HG02870 (cell line): ENCODE data around the gene KDM1B.
A peak's percentile ranks its signal among the peaks of the same experiment; 100 is the strongest.

Experiments
- ATAC-seq: cut with Tn5 transposase; IDR thresholded peaks from one replicate; pipeline ENCODE4 v1.9.1; 2021; ENCODE audit warnings: mild to moderate bottlenecking, moderate library complexity; ENCODE audit not compliant: unreplicated experiment

KDM1B gene, protein sequence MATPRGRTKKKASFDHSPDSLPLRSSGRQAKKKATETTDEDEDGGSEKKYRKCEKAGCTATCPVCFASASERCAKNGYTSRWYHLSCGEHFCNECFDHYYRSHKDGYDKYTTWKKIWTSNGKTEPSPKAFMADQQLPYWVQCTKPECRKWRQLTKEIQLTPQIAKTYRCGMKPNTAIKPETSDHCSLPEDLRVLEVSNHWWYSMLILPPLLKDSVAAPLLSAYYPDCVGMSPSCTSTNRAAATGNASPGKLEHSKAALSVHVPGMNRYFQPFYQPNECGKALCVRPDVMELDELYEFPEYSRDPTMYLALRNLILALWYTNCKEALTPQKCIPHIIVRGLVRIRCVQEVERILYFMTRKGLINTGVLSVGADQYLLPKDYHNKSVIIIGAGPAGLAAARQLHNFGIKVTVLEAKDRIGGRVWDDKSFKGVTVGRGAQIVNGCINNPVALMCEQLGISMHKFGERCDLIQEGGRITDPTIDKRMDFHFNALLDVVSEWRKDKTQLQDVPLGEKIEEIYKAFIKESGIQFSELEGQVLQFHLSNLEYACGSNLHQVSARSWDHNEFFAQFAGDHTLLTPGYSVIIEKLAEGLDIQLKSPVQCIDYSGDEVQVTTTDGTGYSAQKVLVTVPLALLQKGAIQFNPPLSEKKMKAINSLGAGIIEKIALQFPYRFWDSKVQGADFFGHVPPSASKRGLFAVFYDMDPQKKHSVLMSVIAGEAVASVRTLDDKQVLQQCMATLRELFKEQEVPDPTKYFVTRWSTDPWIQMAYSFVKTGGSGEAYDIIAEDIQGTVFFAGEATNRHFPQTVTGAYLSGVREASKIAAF

DNA sequence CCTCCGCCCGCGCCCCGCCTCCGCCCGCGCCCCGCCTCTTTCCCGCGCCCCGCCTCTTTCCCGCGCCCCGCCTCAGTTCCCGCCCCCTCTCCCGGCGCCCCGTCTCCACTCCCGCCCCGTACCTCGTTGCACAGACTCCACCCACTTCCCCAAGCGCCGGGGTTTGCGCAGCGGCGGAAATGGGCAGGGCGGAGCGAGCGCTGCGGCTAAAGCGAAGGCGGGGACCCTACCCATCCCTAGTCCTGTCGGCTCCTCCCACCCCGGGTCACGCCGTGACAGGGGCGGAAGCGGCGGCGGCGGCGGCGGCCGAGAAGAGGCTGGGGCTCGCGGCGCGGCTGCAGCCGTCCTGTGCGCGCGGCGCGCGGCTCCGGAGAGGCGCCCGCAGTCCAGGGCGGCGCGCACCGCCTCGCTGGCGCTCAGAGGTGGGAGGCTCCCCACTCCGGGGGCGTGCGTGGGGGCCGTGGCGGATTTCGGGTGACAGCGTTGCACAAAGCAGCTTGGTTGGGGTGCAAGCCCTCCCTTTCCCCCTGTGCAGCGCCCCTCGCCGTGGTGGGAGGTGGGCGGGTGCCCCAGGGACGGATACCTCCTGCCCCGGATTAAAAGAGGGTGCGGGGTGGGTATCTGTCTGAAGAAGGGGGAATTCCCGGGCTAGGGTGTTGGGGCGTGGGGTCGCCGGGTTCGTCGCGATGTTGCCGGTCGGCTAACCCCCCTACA lies at the start of gene KDM1B:
KDM1B (plus strand) TSS at position 273 of the 714 bp plus-strand sequence. CDS start 4,474 bp downstream, outside the sequence.
- peak; percentile 83 for ATAC-seq

DNA sequence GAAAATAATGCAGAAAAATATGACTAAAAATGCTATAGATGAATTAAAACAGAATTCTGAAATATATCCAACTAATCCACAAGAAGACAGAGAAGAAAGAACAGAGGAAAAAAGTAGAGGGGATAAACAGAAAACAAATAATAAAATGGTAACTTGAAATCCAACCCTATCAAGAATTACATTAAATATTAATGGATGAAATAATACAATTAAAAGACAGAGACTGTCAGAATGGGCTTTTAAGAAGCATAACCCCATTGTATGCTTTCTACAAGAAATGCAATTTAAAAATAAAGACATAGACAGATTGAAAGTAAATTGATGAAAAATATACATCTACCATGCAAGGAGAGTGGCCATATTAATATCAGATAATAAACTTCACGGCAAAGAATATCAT lies 48.2 kb upstream of the KDM1B start:
- no peak for ATAC-seq

DNA sequence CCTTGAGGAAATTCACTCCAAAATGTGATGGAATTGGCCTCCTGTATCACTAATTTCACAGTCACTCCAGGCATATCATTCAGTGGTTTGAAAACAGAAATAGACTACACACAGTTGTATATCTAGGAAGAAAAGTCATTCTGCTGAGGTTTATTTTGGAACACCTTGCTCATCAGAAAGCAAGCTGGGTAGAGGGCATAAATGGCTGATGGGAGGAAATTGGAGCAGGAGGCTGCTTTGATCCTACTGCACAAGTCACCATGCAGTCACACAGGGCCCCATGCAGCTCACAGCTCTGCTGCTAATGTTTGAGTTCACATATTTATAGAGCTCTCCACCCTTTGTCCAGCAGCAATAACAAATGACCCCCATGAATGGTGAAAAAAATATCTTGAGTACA lies 45.1 kb upstream of the KDM1B start:
- no peak for ATAC-seq

DNA sequence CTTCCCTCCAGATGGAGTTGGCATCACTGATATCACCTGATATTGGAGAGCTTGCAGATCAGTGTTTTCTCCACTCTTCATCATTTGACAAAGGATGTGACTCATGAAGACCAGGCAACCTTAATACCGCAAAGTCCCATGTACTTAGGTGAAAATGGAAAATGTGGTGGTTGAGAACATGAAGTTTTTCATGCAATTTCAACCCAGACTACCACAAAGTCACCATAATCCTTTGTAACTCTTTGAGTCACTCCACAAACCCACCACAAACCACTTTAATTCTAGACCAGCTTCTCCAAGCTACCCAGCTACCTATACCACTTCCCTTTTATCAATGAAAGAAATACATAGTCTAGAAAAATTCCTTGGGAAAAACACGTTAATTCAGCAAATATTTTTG lies 39.9 kb upstream of the KDM1B start:
- ATAC-seq, result no peak

DNA sequence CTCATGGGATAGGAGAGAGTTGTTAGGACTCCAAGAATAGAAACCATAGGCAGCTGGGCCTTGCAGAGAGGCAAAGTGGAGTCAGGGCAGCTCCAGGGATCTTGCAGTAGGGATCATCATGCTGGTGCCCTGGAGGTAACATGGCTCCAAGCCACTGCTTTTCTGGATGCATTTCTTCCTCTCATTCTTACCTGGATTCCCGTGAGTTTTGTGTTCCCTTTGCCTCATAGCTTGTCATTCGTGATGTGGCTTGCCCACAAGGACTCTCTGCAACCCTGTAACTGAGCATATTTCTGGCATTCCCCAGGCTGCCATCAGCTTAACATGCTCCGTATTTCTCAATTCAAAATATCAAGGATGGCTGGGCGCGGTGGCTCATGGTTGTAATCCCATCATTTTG lies 38.1 kb upstream of the KDM1B start:
- no peak for ATAC-seq

DNA sequence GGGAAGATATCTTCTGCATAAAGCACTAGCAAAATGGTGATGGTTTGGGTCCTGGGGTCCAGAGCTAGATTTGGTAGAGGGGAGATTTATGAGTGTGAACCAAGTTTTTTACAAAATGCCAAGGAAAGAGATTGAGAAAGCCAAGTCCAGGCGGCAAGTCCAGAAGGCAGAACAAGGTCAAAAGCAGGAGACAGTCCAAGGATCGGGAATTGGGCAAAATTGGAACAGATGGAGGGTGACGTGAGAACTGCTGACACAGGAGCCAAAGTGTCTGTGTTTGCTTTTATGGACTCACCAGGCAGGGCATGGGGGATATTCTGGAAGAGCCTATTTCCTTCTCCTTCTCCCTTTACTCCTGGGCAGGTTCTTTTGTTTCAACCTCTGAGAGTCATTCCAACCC lies 36.9 kb upstream of the KDM1B start:
- no peak for ATAC-seq

DNA sequence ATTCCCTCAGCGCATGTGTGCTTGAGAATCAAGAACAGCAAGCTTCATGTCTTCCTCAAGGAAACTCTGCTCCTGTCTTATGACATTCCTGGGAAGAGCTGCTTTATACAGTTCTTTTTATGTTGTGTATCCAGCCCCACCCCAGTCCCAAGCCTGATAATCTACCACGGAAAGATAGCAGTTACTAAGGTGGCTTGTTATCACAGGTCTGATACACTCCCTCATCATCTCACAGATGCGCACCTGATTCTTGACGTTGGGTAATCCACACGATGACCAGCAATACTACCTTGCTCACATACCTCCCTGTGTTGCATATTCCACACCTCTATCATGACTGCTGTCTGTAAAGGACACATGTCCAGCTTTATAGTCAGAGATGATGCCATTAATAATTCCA lies 36.0 kb upstream of the KDM1B start:
- no peak for ATAC-seq

DNA sequence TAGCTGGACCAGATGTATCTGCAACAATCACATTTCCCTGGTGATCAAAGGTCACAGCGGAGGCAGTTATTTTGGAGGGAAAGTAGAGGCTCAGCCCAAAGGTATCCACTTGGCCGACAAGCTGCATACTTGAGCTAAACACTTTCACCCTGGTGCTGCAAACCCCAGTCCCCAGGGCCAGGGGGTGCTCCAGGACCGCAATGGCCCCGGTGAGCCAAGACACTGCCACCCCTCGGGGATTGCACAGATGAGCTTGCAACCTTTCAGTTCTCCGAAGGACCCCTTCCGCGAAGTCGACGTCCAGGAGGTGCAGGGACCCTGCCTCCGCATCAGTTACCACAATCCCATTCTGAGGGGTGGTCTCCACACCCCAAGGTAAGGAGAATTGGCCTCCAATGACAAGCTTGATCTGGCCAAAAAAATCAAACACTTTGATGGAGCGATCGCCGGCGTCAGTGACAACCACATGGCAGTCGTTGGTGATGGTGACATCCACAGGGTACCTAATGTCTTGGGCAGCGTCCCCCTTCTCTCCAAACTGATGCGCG lies 33.6 kb upstream of the KDM1B start:
- peak; percentile 40 for ATAC-seq

DNA sequence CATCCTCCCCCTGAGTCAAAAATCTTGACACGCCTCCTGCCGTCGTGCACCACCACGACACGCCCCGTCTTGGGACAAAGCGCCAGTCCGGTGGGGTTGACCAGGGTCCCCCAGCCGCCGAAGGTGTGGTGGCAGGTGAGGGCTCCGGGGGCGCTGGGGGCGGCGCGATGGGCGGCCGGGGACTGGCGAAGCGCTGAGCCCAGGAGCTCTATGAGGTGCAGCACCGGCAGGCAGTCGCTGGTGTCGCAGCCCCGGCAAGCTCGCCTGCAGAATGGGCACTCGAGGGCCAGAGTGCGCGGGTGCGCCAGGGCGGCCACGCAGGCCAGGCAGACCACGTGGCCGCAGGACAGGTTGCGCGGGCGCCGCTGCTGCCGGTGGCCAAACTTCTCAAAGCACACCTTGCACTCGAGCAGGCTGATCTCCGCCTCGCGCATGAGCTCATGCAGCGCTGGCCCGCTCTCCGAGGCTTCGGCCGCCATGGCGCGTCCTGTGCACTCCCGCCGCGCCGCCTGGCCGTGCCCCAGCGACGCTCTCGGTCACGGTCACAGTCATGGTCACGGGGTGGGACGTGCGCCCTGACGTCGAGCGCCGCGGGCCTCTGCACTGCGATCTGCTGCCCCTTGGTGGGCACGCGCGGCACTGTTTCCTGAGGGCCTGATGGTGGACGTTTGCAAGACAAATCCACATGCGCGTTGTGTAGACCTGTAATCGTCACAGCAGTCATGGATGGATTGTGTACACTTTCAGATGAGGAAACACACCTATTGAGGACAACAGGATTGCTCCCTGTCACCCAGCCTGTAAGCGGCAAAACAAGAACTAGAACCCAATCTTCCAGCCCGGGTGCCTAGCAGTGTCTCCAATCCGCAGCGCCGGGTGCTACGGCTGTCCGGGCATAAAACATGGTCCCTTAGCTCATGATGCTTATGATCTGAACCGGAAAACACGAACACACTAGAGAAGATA lies 32.8 kb upstream of the KDM1B start, which contains the start of gene NHLRC1:
NHLRC1 (minus strand) TSS at position 550 of the 966 bp plus-strand sequence; CDS start at position 479, 71 bp downstream.
- ATAC-seq, result peak; percentile 89

DNA sequence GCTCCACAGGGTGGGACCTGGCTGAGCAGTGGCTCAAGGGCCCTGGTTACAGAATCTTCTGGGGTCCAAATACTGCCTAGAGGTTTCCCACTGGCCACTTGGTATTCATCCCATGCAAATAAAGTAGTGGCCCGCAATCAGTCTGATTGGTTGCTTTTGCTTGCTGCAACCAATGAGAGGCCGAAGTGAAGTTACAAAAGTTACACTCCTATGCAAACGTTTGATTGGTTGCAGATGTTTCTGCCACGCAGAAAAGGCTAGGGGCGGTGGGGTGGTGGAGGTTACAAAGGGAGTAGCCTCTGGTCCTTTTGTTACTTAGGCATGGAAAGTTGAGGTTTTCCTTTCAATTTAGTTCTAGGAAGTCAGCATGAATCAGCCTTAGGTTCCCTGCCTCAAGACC lies 29.1 kb upstream of the KDM1B start:
- ATAC-seq, result no peak

DNA sequence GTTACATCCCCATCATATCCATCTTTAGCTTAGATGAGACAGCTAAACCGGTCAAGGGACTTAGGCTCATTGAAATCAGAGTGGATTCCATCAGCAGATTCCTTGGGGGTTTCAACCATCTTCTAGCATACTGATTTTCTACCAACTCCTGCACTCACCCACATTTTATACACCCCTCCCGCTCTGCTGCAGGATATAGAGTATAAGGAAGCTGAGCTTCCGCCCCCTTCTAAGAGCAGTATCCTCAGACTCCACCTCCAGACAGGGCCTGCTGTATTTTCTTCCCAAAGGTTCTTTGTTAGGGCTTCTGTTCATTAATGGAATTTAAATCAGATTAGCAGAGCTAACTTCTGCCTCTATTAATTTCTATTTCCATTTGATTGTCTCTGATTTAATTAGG lies 22.9 kb upstream of the KDM1B start:
- no peak for ATAC-seq

DNA sequence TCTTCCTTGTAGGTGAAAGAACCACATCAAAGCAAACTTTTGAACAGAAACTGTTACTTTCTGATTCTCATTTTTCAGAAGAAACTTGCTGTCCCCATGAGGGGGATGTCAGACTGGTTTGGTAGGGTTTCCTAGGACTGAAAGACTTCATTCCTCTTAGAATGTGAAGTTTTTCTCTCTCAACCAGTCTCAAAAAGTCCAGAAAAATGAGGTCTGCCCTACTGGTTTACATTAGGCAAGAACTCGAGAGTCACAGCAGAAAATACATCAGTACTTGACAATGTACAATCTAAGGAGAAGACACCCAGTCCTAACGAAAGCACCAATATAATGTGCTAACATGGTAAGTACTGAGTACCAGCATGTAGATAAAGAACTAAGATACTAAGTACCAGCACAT lies 20.1 kb upstream of the KDM1B start:
- ATAC-seq, result no peak

DNA sequence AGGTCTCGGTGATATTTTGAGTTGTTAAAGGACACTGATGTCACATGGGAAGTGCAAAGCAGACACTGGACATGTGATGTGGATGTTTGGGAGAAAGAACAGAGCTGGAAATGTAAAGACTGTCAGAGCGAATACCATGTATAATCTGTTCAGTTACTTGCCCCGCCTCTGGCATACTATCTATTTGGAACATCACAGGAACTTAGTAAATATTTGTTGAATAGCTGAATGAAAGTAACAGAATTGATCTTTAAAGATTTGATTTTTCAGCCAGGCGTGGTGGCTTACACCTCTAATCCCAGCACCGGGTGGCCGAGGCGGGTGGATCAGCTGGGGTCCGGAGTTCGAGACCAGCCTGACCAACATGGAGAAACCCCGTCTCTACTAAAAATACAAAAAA lies 19.0 kb upstream of the KDM1B start:
- ATAC-seq, result no peak

DNA sequence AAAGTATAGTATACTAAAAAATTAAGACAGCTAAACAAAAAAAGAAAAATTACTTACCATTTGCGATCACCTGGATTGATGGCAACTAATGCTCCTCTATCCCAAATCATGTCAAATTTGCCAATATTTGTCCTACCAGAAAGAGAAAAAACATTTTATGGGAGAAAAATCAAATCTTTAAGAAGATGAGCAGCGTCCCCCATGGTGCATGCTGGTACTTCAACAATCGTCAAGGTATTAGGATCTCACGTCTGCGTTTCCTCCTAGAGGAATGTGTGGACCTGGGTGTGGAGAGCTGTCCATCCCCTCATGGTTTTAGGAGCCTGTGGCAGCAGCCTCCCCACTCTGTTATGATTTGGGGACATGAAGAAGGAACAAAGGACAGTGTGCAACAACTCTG lies 16.3 kb upstream of the KDM1B start:
- ATAC-seq, result no peak

DNA sequence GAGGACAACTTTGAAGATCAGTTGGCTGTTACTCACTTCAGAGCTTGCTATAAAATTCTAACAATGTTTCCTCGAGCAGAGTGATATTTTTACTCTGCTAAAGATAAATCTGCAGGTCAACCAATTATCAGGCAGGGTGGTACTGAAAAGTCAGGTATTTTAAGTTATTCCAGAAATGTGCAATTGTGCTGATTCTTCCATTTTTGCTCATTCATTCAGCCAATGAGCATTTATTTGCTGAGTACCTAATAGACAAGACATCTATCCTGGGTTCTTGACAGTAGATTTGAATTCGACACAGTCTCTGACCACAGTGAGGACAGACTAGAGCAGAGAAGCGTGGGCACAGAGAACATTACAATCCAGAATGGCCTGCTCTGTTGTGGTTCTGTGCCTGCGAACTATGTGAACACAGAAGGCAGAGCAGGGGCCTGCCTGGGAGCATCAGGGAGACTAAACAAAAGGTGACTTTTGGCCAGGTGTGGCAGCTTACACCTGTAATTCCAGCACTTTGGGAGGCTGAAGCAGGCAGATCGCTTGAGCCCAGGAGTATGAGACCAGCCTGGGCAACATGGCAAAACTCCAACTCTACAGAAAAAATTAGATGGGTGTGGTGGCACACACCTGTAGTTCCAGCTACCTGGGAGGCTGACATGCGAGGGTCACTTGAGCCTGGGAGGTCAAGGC lies 15.1 kb upstream of the KDM1B start:
- no peak for ATAC-seq

DNA sequence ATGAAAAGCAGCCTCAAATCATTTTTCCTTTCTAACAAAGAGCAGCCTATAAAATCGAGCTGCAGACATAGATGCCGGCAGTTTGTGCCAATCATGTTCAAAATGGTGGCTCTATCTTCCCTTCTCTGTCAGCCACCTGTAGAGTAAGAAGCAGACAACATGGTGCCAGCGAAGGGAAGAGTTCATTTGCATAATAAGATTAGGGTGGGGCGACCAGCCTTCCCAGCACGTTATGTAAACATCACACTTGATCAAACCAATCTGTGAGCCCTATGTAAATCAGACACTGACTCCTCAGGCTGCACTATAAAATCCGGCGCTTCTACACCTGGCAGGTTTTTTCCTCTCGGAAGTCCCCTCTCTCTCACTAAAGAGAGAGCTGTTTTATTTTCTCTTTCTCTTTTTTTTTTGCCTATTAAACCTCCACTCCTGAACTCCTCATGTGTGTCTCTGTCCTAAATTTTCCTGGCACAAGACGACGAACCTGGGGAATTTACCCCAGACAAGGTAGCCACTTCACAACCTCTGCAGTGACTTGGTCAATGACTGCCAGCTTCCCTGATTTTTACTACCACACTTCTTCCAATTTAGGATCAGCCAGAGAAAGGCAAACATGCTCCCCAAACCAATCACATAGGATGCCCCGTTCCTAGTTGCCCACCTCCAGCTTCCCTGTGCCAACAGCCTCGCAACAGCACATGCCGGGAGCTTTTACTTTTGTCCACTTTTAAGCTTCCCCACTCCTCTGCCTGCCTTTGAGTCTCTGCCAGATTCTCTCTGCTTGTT lies 13.2 kb upstream of the KDM1B start:
- ATAC-seq, result no peak

DNA sequence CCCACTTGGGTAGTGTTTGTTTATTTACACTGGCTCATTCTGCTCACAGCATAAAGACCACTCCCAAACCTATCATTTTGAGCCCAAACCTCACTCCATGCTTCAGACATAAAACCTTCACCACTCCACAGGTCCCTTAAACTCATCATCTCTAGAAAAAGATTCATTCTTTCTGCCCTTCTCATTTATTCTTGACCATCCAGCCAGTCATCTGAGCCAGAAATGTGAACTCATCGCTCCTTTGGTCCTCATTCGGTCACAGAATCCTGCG lies 12.7 kb upstream of the KDM1B start:
- ATAC-seq, result no peak

DNA sequence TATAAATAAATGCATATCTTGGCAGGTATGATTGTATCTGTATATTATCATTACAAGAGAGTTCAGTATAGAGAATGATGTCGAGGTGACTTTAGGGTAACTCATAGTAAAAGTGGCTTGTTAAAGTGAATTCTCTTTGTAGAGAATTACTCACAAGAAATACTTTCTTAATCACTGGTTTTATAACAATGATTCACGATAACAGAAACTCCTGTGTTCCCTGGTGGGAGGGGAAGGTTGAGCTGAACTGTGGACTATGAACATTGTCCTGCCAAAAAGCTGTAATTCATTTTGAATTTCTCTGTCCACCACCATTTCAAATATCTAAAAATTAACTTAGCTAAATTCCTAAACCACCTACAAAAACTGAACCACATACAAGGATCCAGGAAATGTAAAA lies 8.1 kb upstream of the KDM1B start:
- ATAC-seq, result no peak

DNA sequence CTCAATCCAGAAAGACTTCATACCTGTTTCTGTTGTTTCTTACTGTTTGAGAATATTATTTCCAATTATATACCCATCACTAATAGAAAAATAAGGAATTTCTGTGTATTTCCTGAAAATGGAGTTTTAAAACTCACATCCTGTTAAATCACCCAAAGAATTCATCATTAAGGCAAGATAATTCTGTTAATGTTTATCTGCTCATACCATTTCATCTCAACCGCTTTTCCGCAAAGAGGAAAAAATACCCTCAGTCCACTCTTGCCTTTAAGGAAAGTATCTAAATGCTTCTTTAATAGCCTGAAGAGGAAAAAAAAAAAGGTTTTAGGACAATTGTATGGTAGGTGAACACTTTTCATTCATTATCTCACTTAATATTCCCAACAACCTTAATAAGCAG lies 7.6 kb upstream of the KDM1B start:
- ATAC-seq, result no peak
